Measurements from ENCODE around the gene AP5Z1. TPM values are rescaled to one million over a fixed set of nuclear protein-coding genes. Genes with fewer than 3 reads are reported as not detected.

Gene AP5Z1
- polyA plus RNA-seq, 2 of the 4 experiments (the other 2 are of a cell fraction), result 6.8 to 21.8 TPM

- TF ChIP-seq RAD21 (conservative IDR thresholded peaks at IDR 0.05 in 1 of 2, IDR thresholded peaks at IDR 0.05 in 1 of 2), result no peak
Measured at GRCh38 chr7:4834601-4835397, 59.4 kb downstream of the AP5Z1 start (continued).

GRCh38 chr7:4835398-4836205 lies 60.2 kb downstream of the AP5Z1 start:
- WGBS (ENCODE audit: missing lambda C conversion rate), result 88% methylated on average over 25 of the region's 28 CpGs
- TF ChIP-seq CBX2 (IDR thresholded peaks at IDR 0.05; ENCODE audit: borderline replicate concordance, low read depth) (no peak), HEYL (CRISPR knock-in tag; IDR thresholded peaks at IDR 0.05) (no peak), RFX5 (IDR thresholded peaks at IDR 0.05) (no peak), HOXB5 (CRISPR knock-in tag; IDR thresholded peaks at IDR 0.05) (no peak), ELK1 (IDR thresholded peaks at IDR 0.05; ENCODE audit: low read depth, low read length) (no peak), SREBF2 (IDR thresholded peaks at IDR 0.05) (no peak)
- ATAC-seq, result no peak
- no peaks in the 10 kb centered on the region for H3K4me1 ChIP-seq
- FAIRE-seq, result no peak
- ChIA-PET CTCF (interaction anchor here (1.0 kb wide), 1 partner anchor 48 kb away, joined by 3 read pairs; the partner anchor contains the start of gene RADIL), POLR2A (no interaction called here)
- no peak overlapping the region for H3K4me3 ChIP-seq
- no peak overlapping the region for H3K4me2 ChIP-seq
- no peak overlapping the region for H3K27ac ChIP-seq
- no peaks in the 10 kb centered on the region for H3K9me3 ChIP-seq
- DNase-seq (ENCODE audit: low read depth in 1 of 2, low spot score in 1 of 2), result no peak

- WGBS (ENCODE audit: missing lambda C conversion rate), result 93% methylated on average over 16 of the region's 30 CpGs
- DNase-seq (ENCODE audit: low read depth in 1 of 2, low spot score in 1 of 2) (no peak), ATAC-seq (no peak), FAIRE-seq (no peak)
- ChIA-PET POLR2A (no interaction called here), CTCF (interaction anchor here (1.0 kb wide), 1 partner anchor 47 kb away, joined by 3 read pairs; the partner anchor contains the start of gene RADIL)
- no peak for TF ChIP-seq KDM1A (IDR thresholded peaks at IDR 0.05; ENCODE audit: low read depth)
- TF ChIP-seq HDAC2 (IDR thresholded peaks at IDR 0.05), result no peak
- TF ChIP-seq FOSB (CRISPR knock-in tag; IDR thresholded peaks at IDR 0.05), result no peak
- TF ChIP-seq HOXA7 (CRISPR knock-in tag; IDR thresholded peaks at IDR 0.05), result no peak
- no peak for TF ChIP-seq ZFP36 (IDR thresholded peaks at IDR 0.05; ENCODE audit: borderline replicate concordance, partially characterized antibody)
- TF ChIP-seq RNF2 (IDR thresholded peaks at IDR 0.05; ENCODE audit: borderline replicate concordance, low read depth), result no peak
- TF ChIP-seq MAX (IDR thresholded peaks at IDR 0.05), result no peak
- no peak for TF ChIP-seq EHF (CRISPR knock-in tag; IDR thresholded peaks at IDR 0.05)
- no peak for TF ChIP-seq RAD21 (conservative IDR thresholded peaks at IDR 0.05 in 1 of 2, IDR thresholded peaks at IDR 0.05 in 1 of 2)
- TF ChIP-seq FOXS1 (CRISPR knock-in tag; IDR thresholded peaks at IDR 0.05), result no peak
- no peak for TF ChIP-seq FOSL2 (IDR thresholded peaks at IDR 0.05)
- TF ChIP-seq FOSL2 (CRISPR knock-in tag; IDR thresholded peaks at IDR 0.05), result no peak
- TF ChIP-seq HOXB13 (CRISPR knock-in tag; IDR thresholded peaks at IDR 0.05; ENCODE audit: low read depth), result no peak
- no peak for TF ChIP-seq HMGXB4 (CRISPR knock-in tag; IDR thresholded peaks at IDR 0.05; ENCODE audit: borderline replicate concordance)
- TF ChIP-seq RARB (CRISPR knock-in tag; IDR thresholded peaks at IDR 0.05), result no peak
- no peak for TF ChIP-seq SMC3 (IDR thresholded peaks at IDR 0.05)
- TF ChIP-seq CHD2 (IDR thresholded peaks at IDR 0.05; ENCODE audit: low read length, partially characterized antibody), result no peak
- no peaks in the 10 kb centered on the region for H3K4me1 ChIP-seq
- H3K4me2 ChIP-seq, result no peak overlapping the region
- no peaks in the 10 kb centered on the region for H3K9me3 ChIP-seq
- H3K27ac ChIP-seq, result no peak overlapping the region
- H3K4me3 ChIP-seq, result no peak overlapping the region
Measured at GRCh38 chr7:4836206-4836661, 60.8 kb downstream of the AP5Z1 start.
